Measurements from ENCODE around the gene VSTM2B.
"Not testable (repeated sequence)": the region's sequence is repeated elsewhere in the genome, so short reads cannot be mapped to it uniquely, and the experiment has no call there.

The VSTM2B gene

DNA sequence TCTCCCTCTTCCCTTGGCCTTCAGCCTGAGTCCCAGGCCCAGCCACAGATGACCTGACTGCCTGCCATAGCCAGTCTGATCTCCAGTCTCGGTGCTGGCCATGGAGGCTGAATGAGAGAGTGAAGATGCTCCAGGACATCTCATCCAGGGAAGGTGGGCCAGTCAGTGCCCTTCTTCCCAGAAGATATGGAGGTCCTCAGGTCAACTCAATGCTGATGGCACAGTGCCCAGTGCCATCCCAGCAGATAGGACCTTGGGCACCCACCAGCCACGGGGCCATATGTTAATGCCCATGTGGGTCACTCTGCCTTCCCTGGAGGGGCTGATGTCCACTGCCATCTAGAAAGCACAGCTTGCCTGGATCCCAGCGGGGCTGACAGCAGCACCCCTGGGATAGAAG is 7.2 kb downstream of the VSTM2B start:
- no peak for DNase-seq

- DNase-seq = no peak
Measured at GRCh38 chr19:29533578-29534544, 8.1 kb downstream of the VSTM2B start.

DNA sequence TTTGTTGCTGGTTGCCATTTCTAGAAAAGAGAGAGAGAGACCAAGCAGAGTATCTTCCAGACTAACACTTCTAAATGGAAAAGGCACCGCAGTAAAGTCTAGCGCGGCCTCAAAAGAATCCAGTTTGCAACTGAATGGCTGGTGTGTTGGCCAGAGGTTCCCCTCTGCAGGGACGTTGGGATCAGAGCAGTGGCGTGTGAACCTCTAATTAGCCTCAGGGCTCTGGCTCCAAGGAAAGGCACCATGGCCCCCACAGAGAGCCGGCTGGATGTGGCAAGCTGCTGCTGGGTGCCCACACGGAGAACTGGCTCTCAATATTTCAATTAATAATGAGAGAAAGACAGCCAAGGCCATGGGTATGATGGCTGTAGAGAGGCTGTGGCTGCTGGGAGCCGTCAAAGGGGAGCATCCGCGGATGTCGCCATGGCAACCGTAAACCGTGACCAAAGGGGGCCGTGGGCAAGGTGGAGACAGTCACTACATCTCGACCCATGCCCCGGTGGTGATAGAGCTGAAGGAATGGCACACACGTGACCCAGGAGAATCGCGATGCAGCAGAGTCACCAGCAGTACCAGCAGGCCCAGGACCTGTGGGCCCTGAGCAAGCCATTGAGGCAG is 9.5 kb downstream of the VSTM2B start:
- DNase-seq = no peak

- DNase-seq = no peak
Measured at GRCh38 chr19:29535984-29536508, 10.3 kb downstream of the VSTM2B start.

DNA sequence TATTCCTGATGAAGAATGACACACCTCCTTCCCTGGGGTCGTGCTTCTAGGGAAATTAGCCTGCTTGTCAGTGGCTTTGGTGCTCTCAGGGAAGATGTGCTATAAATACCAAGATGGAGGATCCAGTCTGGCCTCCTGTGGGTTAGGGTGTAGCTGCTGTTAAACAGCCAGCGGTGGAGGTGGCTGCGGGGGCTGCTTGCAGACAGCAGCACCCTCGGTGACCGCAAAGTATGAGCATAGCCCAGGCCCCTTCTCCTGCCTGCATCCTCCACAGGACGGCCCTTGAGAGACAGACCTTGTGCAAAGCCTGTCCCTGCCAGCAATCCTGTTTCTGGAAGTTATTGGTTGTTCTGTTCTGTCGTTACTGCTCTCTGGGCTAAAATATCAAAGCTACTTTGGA is 11.4 kb downstream of the VSTM2B start:
- no peak for DNase-seq

- DNase-seq = no peak
Measured at GRCh38 chr19:29537601-29538000, 11.8 kb downstream of the VSTM2B start.

DNA sequence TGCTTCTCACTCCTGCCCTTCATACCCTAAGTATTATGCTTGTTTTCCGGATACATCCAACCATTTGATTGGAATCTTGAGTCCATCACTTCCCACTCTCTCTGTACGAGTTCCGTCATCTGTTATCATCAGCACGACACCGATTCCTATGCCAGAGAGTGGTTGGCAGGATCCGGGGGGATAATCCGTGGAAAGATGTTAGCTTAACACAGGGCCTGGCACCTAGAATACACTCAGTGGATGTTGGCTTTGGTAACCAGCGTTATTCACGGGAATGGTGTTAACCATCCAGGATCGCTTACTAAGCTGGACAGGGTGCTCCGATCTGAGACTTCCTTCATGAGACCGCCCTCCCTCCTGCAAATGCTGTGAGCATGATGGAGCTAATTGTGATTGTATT is 12.4 kb downstream of the VSTM2B start:
- DNase-seq = no peak

DNA sequence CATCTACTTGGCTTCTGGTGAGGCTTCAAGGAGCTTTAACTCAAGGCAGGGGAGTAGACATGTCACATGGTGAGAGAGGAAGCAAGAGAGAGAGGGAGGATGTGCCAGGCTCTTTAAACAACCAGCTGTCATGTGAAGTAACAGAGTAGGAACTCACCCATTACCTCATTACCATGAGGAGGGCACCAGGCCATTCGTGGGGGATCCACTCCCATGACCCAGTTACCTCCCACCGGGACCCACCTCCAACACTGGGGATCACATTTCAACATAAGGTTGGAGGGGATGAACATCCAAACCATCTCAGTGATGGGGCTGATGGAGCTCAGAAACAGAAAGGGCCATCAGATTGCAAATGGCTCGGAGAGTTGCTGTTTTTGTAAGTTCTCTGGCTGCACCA is 12.9 kb downstream of the VSTM2B start:
- no peak for DNase-seq

DNA sequence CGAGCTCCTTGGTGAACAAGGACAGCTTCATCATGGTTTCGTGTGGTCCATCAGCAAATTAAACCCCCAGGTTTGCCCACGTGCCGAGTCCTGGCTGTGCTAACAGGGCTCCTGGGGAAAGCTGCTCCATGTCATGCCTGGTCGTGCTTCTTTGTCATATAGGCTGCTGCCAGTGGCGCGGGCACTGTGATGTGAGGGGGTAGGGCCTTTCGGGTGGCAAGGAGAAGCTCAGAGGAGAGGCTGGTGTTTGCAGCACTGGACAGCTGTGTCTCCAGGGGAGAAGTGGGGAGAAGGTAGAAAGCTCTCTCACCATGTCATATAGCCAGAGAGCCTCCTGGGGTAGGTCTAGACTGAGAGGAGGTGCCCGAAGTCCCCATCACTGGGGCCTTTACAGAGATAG is 13.3 kb downstream of the VSTM2B start:
- DNase-seq = no peak

DNA sequence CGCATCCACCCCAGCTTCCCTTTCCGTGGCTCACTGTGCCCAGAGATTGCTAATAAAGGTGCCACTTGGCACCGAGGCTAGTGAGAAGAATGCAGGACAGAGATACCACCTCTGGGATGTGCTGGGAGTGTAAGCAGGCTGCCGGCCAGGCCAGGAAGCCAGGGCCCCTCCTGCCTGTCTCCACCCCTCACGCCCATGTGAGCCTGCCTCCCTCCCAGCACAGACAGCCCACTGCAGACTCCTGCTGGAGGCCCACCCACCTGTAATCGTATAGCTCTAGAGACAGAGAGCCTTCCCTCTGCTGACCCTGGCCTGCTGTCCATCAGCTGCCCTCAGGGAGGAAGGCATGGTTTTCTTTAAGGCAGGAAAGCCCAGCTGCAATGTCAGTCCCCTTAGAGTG is 13.9 kb downstream of the VSTM2B start:
- DNase-seq = no peak

DNA sequence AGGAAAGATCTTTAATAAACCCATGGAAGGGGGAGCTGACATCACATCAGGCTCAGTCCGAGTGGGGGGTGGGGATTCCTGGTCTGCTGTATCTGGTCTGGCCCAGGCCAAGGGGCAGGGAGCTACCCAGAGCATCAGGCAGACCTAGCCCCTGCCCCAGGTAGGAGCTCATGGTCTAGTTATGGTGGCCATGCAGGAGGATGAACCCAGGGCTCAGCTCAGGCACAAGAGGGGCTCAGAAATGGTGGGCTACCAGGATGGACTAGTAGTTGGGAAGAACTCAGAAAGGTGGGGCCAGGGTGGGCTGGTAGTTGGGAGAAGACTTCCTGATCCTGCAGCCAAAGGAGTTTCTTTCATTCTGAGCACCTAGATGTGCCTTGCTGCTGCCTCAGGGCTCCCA is 14.3 kb downstream of the VSTM2B start:
- no peak for DNase-seq

- DNase-seq = no peak
Measured at GRCh38 chr19:29541473-29542253, 15.9 kb downstream of the VSTM2B start.

GRCh38 chr19:29542327-29542726 is 16.5 kb downstream of the VSTM2B start:
- DNase-seq = no peak

- DNase-seq = no peak
Measured at GRCh38 chr19:29542776-29543175, 17.0 kb downstream of the VSTM2B start.

DNA sequence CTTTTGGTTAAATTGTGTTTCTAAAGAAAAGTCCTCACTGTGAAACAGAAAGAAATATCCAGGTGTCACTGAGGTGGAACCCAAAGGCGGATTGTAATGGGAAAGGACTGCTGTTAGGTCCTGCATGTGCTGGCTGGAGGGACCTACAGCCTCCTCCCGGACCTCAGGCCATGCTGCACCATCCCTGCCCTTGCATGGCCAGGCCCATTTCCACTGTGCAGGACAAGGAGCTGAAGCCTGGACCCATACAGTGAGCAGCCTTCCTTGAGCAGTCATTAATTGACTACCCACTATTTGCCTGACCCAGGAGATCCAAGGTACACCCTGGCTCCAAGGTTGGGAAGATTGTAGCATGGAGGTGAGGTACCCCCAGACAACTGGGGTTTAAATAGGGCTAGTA is 17.6 kb downstream of the VSTM2B start:
- DNase-seq = no peak

GRCh38 chr19:29544656-29545360 is 19.0 kb downstream of the VSTM2B start:
- DNase-seq = no peak

GRCh38 chr19:29545447-29545846 is 19.7 kb downstream of the VSTM2B start:
- not testable (repeated sequence) for DNase-seq

- DNase-seq = no peak
Measured at GRCh38 chr19:29545866-29546582, 20.2 kb downstream of the VSTM2B start.

GRCh38 chr19:29546583-29547190 is 20.9 kb downstream of the VSTM2B start:
- DNase-seq = no peak

DNA sequence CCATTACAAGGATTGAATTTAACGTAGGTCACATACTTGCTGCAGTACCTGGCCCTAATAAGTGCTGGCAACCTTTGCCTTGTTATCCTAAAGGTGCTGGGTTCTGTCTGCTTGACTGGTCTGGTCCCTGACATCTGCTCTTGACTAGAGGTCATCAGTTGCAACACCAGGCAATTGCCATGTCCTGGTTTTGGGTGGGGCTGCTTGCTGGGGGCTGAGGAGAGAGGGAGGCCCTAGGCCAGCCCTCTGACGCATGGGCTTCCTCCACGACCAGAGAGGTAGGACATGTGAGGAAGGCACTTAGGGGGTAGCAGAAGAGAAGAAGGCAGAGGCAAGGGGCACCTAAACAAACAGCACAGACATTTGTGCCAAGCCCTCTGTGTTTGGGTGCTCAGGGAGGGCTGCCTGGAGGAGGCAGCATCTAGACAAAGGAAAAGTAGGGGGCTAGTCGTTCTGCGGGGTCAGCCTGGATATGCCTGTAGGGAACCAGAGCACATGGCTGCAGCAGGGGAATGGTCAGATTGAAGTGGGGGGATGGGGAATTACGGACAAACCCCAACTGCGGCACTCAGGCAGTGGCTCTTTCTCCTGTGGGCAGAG is 21.7 kb downstream of the VSTM2B start:
- no peak for DNase-seq

GRCh38 chr19:29547981-29548380 is 22.2 kb downstream of the VSTM2B start:
- DNase-seq = no peak
